IMR-90 (cell line): Measurements from ENCODE around the gene ABTB2. TPM values are rescaled to one million over a fixed set of nuclear protein-coding genes. Genes with fewer than 3 reads are reported as not detected.

Experiments used
- ATAC-seq: fragments of 200-7000 bp; cut with Tn5 transposase; 2 replicates; pipeline ENCODE4 v1.9.1; 2020; ENCODE audit warnings: low read depth, mild to moderate bottlenecking, moderate library complexity
- BruUV-seq: library from RNA; stranded (reverse); fragments of 400-500 nt; replicated peaks from 2 replicates; lab custom pipeline; 2021; lab: Mats Ljungman, UMichigan
- CTCF ChIA-PET: fragments of 300-600 bp; formaldehyde crosslinking; extraction: SDS; loops from one replicate; lab custom pipeline; 2021; ENCODE audit warnings: antibody characterized with exemption; lab: Yijun Ruan, JAX
- POLR2A ChIA-PET: fragments of 300-600 bp; sonication (Branson Sonifier 250); formaldehyde crosslinking; loops from one replicate; lab custom pipeline; 2022; ENCODE audit warnings: antibody characterized with exemption; ENCODE audit not compliant: unreplicated experiment; lab: Charles Lee
- DNase-seq: peaks from one replicate; pipeline ENCODE4 v3.0.0; 2013
- H2AFZ ChIP-seq: replicated peaks from 2 replicates; pipeline ENCODE3; 2013; ENCODE audit warnings: low read length, mild to moderate bottlenecking; ENCODE audit not compliant: poor library complexity
- H2AK5ac ChIP-seq: 2 replicates; pipeline ENCODE4 v1.6.1; 2013; ENCODE audit warnings: low read depth, low read length, inconsistent platforms
- H2AK9ac ChIP-seq: replicated peaks from 2 replicates; pipeline ENCODE3; 2013; ENCODE audit warnings: mild to moderate bottlenecking, low read depth, low read length, moderate library complexity; ENCODE audit not compliant: poor library complexity
- H2BK120ac ChIP-seq: 2 replicates; pipeline ENCODE4 v1.6.1; 2013; ENCODE audit warnings: low read depth, low read length, inconsistent platforms
- H2BK15ac ChIP-seq: 3 replicates; pipeline ENCODE4 v1.6.1; 2013; ENCODE audit warnings: low read depth, low read length, inconsistent platforms
- H2BK20ac ChIP-seq: 2 replicates; pipeline ENCODE4 v1.6.1; 2013; ENCODE audit warnings: low read depth, mild to moderate bottlenecking, inconsistent platforms, low read length, moderate library complexity
- H2BK5ac ChIP-seq: 2 replicates; pipeline ENCODE4 v1.6.1; 2013; ENCODE audit warnings: mild to moderate bottlenecking, low read depth, low read length, inconsistent platforms; ENCODE audit not compliant: poor library complexity, severe bottlenecking
- H3K14ac ChIP-seq: replicated peaks from 2 replicates; pipeline ENCODE4 v1.6.1; 2013; ENCODE audit warnings: low read depth, low read length, inconsistent platforms
- H3K18ac ChIP-seq: 2 replicates; pipeline ENCODE4 v1.6.1; 2013; ENCODE audit warnings: low read depth, low read length, control low read depth
- H3K23ac ChIP-seq: 2 replicates; pipeline ENCODE4 v1.6.1; 2013; ENCODE audit warnings: low read depth, low read length, inconsistent platforms
- H3K27ac ChIP-seq: 2 replicates; pipeline ENCODE4 v1.5.1; 2013; ENCODE audit warnings: mild to moderate bottlenecking, control low read depth, low read length; ENCODE audit not compliant: insufficient read depth
- H3K27me3 ChIP-seq: 2 replicates; pipeline ENCODE4 v1.6.1; 2013; ENCODE audit warnings: low read length; ENCODE audit not compliant: control insufficient read depth, insufficient read depth
- H3K36me3 ChIP-seq: 2 replicates; pipeline ENCODE4 v1.6.1; 2013; ENCODE audit warnings: low read length, mixed read lengths; ENCODE audit not compliant: control insufficient read depth, insufficient read depth
- H3K4ac ChIP-seq: 2 replicates; pipeline ENCODE4 v1.6.1; 2013; ENCODE audit warnings: low read depth, low read length, inconsistent platforms
- H3K4me1 ChIP-seq: 2 replicates; pipeline ENCODE4 v1.6.1; 2013; ENCODE audit warnings: low read length, mixed read lengths; ENCODE audit not compliant: control insufficient read depth, insufficient read depth
- H3K4me2 ChIP-seq: 2 replicates; pipeline ENCODE4 v1.6.1; 2013; ENCODE audit warnings: low read depth, mild to moderate bottlenecking, control low read depth, low read length, moderate library complexity
- H3K4me3 ChIP-seq: 2 replicates; pipeline ENCODE4 v1.5.1; 2013; ENCODE audit warnings: low read depth, mild to moderate bottlenecking, control low read depth, low read length, moderate library complexity; ENCODE audit not compliant: insufficient read depth
- H3K56ac ChIP-seq: 2 replicates; pipeline ENCODE4 v1.6.1; 2013; ENCODE audit warnings: low read length, inconsistent platforms; ENCODE audit not compliant: insufficient read depth; ENCODE audit errors: extremely low read depth
- H3K79me1 ChIP-seq, 2 experiments: 2 replicates each; pipeline ENCODE4 v1.6.1; 2013; ENCODE audit warnings: low read length in 2 of 2, inconsistent platforms in 1 of 2, low read depth in 1 of 2
- H3K9ac ChIP-seq: 2 replicates; pipeline ENCODE4 v1.6.1; 2013; ENCODE audit warnings: low read depth, low read length, control low read depth
- H3K9me1 ChIP-seq: 2 replicates; pipeline ENCODE4 v1.6.1; 2013; ENCODE audit warnings: low read length, inconsistent platforms; ENCODE audit not compliant: insufficient read depth
- H3K9me3 ChIP-seq: 2 replicates; pipeline ENCODE4 v1.6.1; 2013; ENCODE audit warnings: low read length; ENCODE audit not compliant: control insufficient read depth, insufficient read depth
- H4K20me1 ChIP-seq: 2 replicates; pipeline ENCODE4 v1.6.1; 2013; ENCODE audit warnings: low read length, inconsistent platforms; ENCODE audit not compliant: insufficient read depth
- H4K5ac ChIP-seq: 2 replicates; pipeline ENCODE4 v1.6.1; 2013; ENCODE audit warnings: mild to moderate bottlenecking, low read depth, low read length, control low read depth
- H4K8ac ChIP-seq, 2 experiments: 2 replicates each; pipeline ENCODE4 v1.6.1; 2013; ENCODE audit warnings: low read depth in 2 of 2, low read length in 2 of 2, control low read depth in 1 of 2, inconsistent platforms in 1 of 2
- H4K91ac ChIP-seq: 2 replicates; pipeline ENCODE4 v1.6.1; 2013; ENCODE audit warnings: low read depth, low read length, inconsistent platforms; ENCODE audit not compliant: insufficient read depth
- ELK1 ChIP-seq: fragments of 150-350 bp; IDR thresholded peaks from 2 replicates; pipeline ENCODE4 v1.6.1; 2016; ENCODE audit warnings: low read depth, mild to moderate bottlenecking, low read length, moderate library complexity, borderline replicate concordance
- MXI1 ChIP-seq: IDR thresholded peaks from 2 replicates; pipeline ENCODE4 v1.6.1; 2012; ENCODE audit warnings: low read depth, mild to moderate bottlenecking, low read length, moderate library complexity, borderline replicate concordance
- NFE2L2 ChIP-seq: fragments of 150-350 bp; IDR thresholded peaks from 2 replicates; pipeline ENCODE4 v1.6.1; 2016; ENCODE audit warnings: low read depth, mild to moderate bottlenecking, low read length
- RAD21 ChIP-seq: IDR thresholded peaks from 2 replicates; pipeline ENCODE4 v1.6.1; 2012; ENCODE audit warnings: low read length, improper control_type of control experiment
- SMC3 ChIP-seq: fragments of 150-350 bp; IDR thresholded peaks from 2 replicates; pipeline ENCODE4 v1.6.1; 2016; ENCODE audit warnings: low read depth, mild to moderate bottlenecking, antibody characterized with exemption, low read length, moderate library complexity
- WGBS, 2 experiments: methylation state at CpG; one replicate each; pipeline versions ENCODE4 v1.1.5 to v1.1.7; 2013; ENCODE audit warnings: missing lambda C conversion rate in 2 of 2; ENCODE audit not compliant: insufficient read length in 1 of 2; ENCODE audit errors: extremely low coverage in 2 of 2; 5-methylcytosine and 5-hydroxymethylcytosine counted together
- dilution Hi-C: fragments of 300-500 bp; cut with HindIII; formaldehyde crosslinking; loops from one replicate; pipeline ENCODE4 v1.14.3; 2018; ENCODE audit warnings: low sequenced_read_pairs; ENCODE audit not compliant: unreplicated experiment
- in situ Hi-C: fragments of 300-500 bp; cut with MboI; formaldehyde crosslinking; loops from 3 replicates; pipeline ENCODE4 v1.14.3; 2019; ENCODE audit warnings: low sequenced_read_pairs, inconsistent platforms, mixed read lengths
- intact Hi-C: fragments of 100-400 bp; cut with micrococcal nuclease; formaldehyde crosslinking; loops from 2 replicates; pipeline ENCODE4 v1.10.0; 2022
- polyA plus RNA-seq, 3 experiments: library from polyadenylated mRNA; depleted of rRNA; stranded (reverse); fragments of >200 nt; gene quantifications; 2 replicates each; pipeline ENCODE4 v1.2.3, GENCODE V29; 2012; ENCODE audit warnings: low replicate concordance in 1 of 3
- total RNA-seq: library from RNA; depleted of rRNA; stranded (reverse); fragments of >200 nt; gene quantifications from 2 replicates; pipeline ENCODE4 v1.2.3, GENCODE V29; 2012

Gene ABTB2
- total and polyA plus RNA-seq, 2 of the 4 experiments (the other 2 are of a cell fraction), result 0.18 to 2.0 TPM

- no TSS peak for BruUV-seq
- DNase-seq, result no peak
- TF ChIP-seq ELK1 (no peak), NFE2L2 (no peak), SMC3 (no peak), RAD21 (no peak), MXI1 (no peak)
- Histone ChIP-seq H3K9me1 (no peaks in the 10 kb centered on the region), H2BK20ac (no peak overlapping the region), H3K4ac (no peak overlapping the region), H2BK120ac (no peak overlapping the region), H3K4me1 (peaks cover 6% of the 10 kb centered on the region), H4K91ac (no peak overlapping the region), H3K4me2 (no peak overlapping the region), H3K14ac (no peak overlapping the region), H3K27ac (no peak overlapping the region), H2AK9ac (no peak overlapping the region), H2AK5ac (no peak overlapping the region), H4K20me1 (no peaks in the 10 kb centered on the region), H3K36me3 (no peaks in the 10 kb centered on the region), H3K9ac (no peak overlapping the region), H2AFZ (no peak overlapping the region), H3K18ac (no peak overlapping the region), H2BK5ac (no peak overlapping the region), H4K8ac (no peak overlapping the region), H3K23ac (no peak overlapping the region), H4K5ac (no peak overlapping the region), H3K4me3 (no peak overlapping the region), H3K9me3 (no peaks in the 10 kb centered on the region), H2BK15ac (no peak overlapping the region), H3K56ac (no peak overlapping the region), H3K79me1 (no peaks in the 10 kb centered on the region), H3K27me3 (no peaks in the 10 kb centered on the region)
- no peak for ATAC-seq
- CTCF ChIA-PET, result interaction anchor here (0.6 kb wide), 1 partner anchor 163 kb away, joined by 4 read pairs; no protein-coding TSS in a partner anchor
- POLR2A ChIA-PET, result no interaction called here
- intact Hi-C loops (no loop called here), dilution Hi-C loops (no loop called here), in situ Hi-C loops (no loop called here)
- WGBS, 2 experiments, result no CpG with 5 or more reads among the region's 2 CpGs
Observed at GRCh38 chr11:34233215-34233614, 124.6 kb downstream of the ABTB2 start.
